ENCODE measurements around the gene FGD6.
A peak's percentile ranks its signal among the peaks of the same experiment; 100 is the strongest.

- peak; percentile 44 for TF ChIP-seq POLR2A (IDR thresholded peaks at IDR 0.05)
- TF ChIP-seq, protein P1, sequence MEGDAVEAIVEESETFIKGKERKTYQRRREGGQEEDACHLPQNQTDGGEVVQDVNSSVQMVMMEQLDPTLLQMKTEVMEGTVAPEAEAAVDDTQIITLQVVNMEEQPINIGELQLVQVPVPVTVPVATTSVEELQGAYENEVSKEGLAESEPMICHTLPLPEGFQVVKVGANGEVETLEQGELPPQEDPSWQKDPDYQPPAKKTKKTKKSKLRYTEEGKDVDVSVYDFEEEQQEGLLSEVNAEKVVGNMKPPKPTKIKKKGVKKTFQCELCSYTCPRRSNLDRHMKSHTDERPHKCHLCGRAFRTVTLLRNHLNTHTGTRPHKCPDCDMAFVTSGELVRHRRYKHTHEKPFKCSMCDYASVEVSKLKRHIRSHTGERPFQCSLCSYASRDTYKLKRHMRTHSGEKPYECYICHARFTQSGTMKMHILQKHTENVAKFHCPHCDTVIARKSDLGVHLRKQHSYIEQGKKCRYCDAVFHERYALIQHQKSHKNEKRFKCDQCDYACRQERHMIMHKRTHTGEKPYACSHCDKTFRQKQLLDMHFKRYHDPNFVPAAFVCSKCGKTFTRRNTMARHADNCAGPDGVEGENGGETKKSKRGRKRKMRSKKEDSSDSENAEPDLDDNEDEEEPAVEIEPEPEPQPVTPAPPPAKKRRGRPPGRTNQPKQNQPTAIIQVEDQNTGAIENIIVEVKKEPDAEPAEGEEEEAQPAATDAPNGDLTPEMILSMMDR (IDR thresholded peaks at IDR 0.05): peak; percentile 53 to 72 (median 59)
Measured at GRCh38 chr12:95217377-95218149, at the start of gene FGD6, which contains the start of gene VEZT.

Measured in testis (tissue), 2 donors.